ENCODE data around the gene TAOK2. TPM values are rescaled to one million over a fixed set of nuclear protein-coding genes. Genes with fewer than 3 reads are reported as not detected.
A peak's percentile ranks its signal among the peaks of the same experiment; 100 is the strongest.
"Not testable (repeated sequence)": the region's sequence is repeated elsewhere in the genome, so short reads cannot be mapped to it uniquely, and the experiment has no call there.

Gene TAOK2
- total and polyA plus RNA-seq, 2 donors from 2014 or later: 19.6 to 54.3 TPM

GRCh38 chr16:29959293-29959692, 14.4 kb upstream of the TAOK2 start:
- H3K27ac ChIP-seq (ENCODE audit: low read depth in 2 of 2, low read length in 2 of 2): no peak overlapping the region
- intact Hi-C loops (cut with DNase I): no loop called here
- no peak overlapping the region for H3K4me3 ChIP-seq (ENCODE audit: low read length in 3 of 3)
- DNase-seq (no peak), FAIRE-seq (no peak)
- no peaks in the 10 kb centered on the region for H3K27me3 ChIP-seq (ENCODE audit: control insufficient read depth, insufficient read depth, low read length)
- no peak for TF ChIP-seq CTCF (IDR thresholded peaks at IDR 0.05; ENCODE audit: borderline replicate concordance, extremely low read depth, insufficient read depth)
- H3K36me3 ChIP-seq (ENCODE audit: control insufficient read depth in 2 of 3, insufficient read depth in 3 of 3, low read length in 3 of 3): no peaks in the 10 kb centered on the region
- H3K9ac ChIP-seq (ENCODE audit: low read length in 3 of 3): no peak overlapping the region
- H3K9me3 ChIP-seq (ENCODE audit: control insufficient read depth in 2 of 3, insufficient read depth in 1 of 3, low read length in 3 of 3): no peaks in the 10 kb centered on the region
- peaks cover 0 to 12% (median 3%) of the 10 kb centered on the region in 3 donors for H3K4me1 ChIP-seq (ENCODE audit: control insufficient read depth in 2 of 3, insufficient read depth in 2 of 3, low read depth in 1 of 3, low read length in 3 of 3)

- peaks cover 0 to 12% (median 3%) of the 10 kb centered on the region in 3 donors for H3K4me1 ChIP-seq (ENCODE audit: control insufficient read depth in 2 of 3, insufficient read depth in 2 of 3, low read depth in 1 of 3, low read length in 3 of 3)
- H3K36me3 ChIP-seq (ENCODE audit: control insufficient read depth in 2 of 3, insufficient read depth in 3 of 3, low read length in 3 of 3); DNase-seq; FAIRE-seq; H3K27me3 ChIP-seq (ENCODE audit: control insufficient read depth, insufficient read depth, low read length); H3K27ac ChIP-seq (ENCODE audit: low read depth in 2 of 2, low read length in 2 of 2); H3K9me3 ChIP-seq (ENCODE audit: control insufficient read depth in 2 of 3, insufficient read depth in 1 of 3, low read length in 3 of 3); intact Hi-C loops (cut with DNase I); H3K4me3 ChIP-seq (ENCODE audit: low read length in 3 of 3); H3K9ac ChIP-seq (ENCODE audit: low read length in 3 of 3): not testable (repeated sequence)
These were observed 13.8 kb upstream of the TAOK2 start for GRCh38 chr16:29959821-29960220.

GRCh38 chr16:29961127-29961478, 12.6 kb upstream of the TAOK2 start:
- Histone ChIP-seq H3K36me3 (ENCODE audit: control insufficient read depth in 2 of 3, insufficient read depth in 3 of 3, low read length in 3 of 3) (no peaks in the 10 kb centered on the region), H3K4me1 (ENCODE audit: control insufficient read depth in 2 of 3, insufficient read depth in 2 of 3, low read depth in 1 of 3, low read length in 3 of 3) (peaks cover 0 to 12% (median 3%) of the 10 kb centered on the region in 3 donors), H3K27me3 (ENCODE audit: control insufficient read depth, insufficient read depth, low read length) (no peaks in the 10 kb centered on the region), H3K9me3 (ENCODE audit: control insufficient read depth in 2 of 3, insufficient read depth in 1 of 3, low read length in 3 of 3) (no peaks in the 10 kb centered on the region), H3K9ac (ENCODE audit: low read length in 3 of 3) (peak overlapping the region in 2 of 3 donors; percentile 68 to 89), H3K4me3 (ENCODE audit: low read length in 3 of 3) (peak overlapping the region; percentile 84 to 86 (median 86)), H3K27ac (ENCODE audit: low read depth in 2 of 2, low read length in 2 of 2) (peak overlapping the region; percentile 83 to 88)
- no peak for DNase-seq
- intact Hi-C loops (cut with DNase I): no loop called here
- no peak for TF ChIP-seq CTCF (IDR thresholded peaks at IDR 0.05; ENCODE audit: borderline replicate concordance, extremely low read depth, insufficient read depth)
- no peak for FAIRE-seq

- FAIRE-seq (no peak), DNase-seq (peak; percentile 94 to 97 (median 96))
- TF ChIP-seq CTCF (IDR thresholded peaks at IDR 0.05; ENCODE audit: borderline replicate concordance, extremely low read depth, insufficient read depth): peak; percentile 34
- Histone ChIP-seq H3K9me3 (ENCODE audit: control insufficient read depth in 2 of 3, insufficient read depth in 1 of 3, low read length in 3 of 3) (no peaks in the 10 kb centered on the region), H3K27me3 (ENCODE audit: control insufficient read depth, insufficient read depth, low read length) (no peaks in the 10 kb centered on the region), H3K4me3 (ENCODE audit: low read length in 3 of 3) (peak within 1 kb of the TSS; percentile 84 to 86 (median 86)), H3K36me3 (ENCODE audit: control insufficient read depth in 2 of 3, insufficient read depth in 3 of 3, low read length in 3 of 3) (no peaks in the 10 kb centered on the region), H3K27ac (ENCODE audit: low read depth in 2 of 2, low read length in 2 of 2) (peak within 1 kb of the TSS; percentile 83 to 88), H3K9ac (ENCODE audit: low read length in 3 of 3) (peak within 1 kb of the TSS; percentile 65 to 91 (median 68)), H3K4me1 (ENCODE audit: control insufficient read depth in 2 of 3, insufficient read depth in 2 of 3, low read depth in 1 of 3, low read length in 3 of 3) (peaks cover 0 to 12% (median 3%) of the 10 kb centered on the region in 3 donors)
- intact Hi-C loops (cut with DNase I): no loop called here
These were observed 12.0 kb upstream of the TAOK2 start, which contains the start of gene TMEM219 for GRCh38 chr16:29961479-29962343. Gene TMEM219, plus strand, starts transcription at chr16:29962079. Its CDS starts 1,065 bp downstream, at chr16:29963144.
